ENCODE data around the gene CNST.

GRCh38 chr1:246576709-246577032, 10.4 kb downstream of the CNST start:
- TF ChIP-seq POLR2AphosphoS5 (IDR thresholded peaks at IDR 0.05; ENCODE audit: low read depth, low read length), result no peak
- TF ChIP-seq, protein P1, sequence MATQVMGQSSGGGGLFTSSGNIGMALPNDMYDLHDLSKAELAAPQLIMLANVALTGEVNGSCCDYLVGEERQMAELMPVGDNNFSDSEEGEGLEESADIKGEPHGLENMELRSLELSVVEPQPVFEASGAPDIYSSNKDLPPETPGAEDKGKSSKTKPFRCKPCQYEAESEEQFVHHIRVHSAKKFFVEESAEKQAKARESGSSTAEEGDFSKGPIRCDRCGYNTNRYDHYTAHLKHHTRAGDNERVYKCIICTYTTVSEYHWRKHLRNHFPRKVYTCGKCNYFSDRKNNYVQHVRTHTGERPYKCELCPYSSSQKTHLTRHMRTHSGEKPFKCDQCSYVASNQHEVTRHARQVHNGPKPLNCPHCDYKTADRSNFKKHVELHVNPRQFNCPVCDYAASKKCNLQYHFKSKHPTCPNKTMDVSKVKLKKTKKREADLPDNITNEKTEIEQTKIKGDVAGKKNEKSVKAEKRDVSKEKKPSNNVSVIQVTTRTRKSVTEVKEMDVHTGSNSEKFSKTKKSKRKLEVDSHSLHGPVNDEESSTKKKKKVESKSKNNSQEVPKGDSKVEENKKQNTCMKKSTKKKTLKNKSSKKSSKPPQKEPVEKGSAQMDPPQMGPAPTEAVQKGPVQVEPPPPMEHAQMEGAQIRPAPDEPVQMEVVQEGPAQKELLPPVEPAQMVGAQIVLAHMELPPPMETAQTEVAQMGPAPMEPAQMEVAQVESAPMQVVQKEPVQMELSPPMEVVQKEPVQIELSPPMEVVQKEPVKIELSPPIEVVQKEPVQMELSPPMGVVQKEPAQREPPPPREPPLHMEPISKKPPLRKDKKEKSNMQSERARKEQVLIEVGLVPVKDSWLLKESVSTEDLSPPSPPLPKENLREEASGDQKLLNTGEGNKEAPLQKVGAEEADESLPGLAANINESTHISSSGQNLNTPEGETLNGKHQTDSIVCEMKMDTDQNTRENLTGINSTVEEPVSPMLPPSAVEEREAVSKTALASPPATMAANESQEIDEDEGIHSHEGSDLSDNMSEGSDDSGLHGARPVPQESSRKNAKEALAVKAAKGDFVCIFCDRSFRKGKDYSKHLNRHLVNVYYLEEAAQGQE (IDR thresholded peaks at IDR 0.05; ENCODE audit: insufficient read depth in 1 of 2, low read depth in 2 of 2, low read length in 2 of 2), result no peak
- TF ChIP-seq SIN3A (IDR thresholded peaks at IDR 0.05; ENCODE audit: borderline replicate concordance, insufficient read depth, low read length), result no peak
- TF ChIP-seq TAF1 (IDR thresholded peaks at IDR 0.05; ENCODE audit: borderline replicate concordance, insufficient read depth, low read length), result no peak
- TF ChIP-seq FOXP2 (optimal IDR thresholded peaks at IDR 0.05; ENCODE audit: borderline replicate concordance, extremely low read depth, extremely low read length, insufficient read depth), result no peak
